T47D (cell line): ENCODE data around the gene NPFFR1.
"Not testable (repeated sequence)": the region's sequence is repeated elsewhere in the genome, so short reads cannot be mapped to it uniquely, and the experiment has no call there.

ENCODE experiments used
- DNase-seq, 2 experiments: peaks; one replicate each; pipeline versions ENCODE4 v3.0.0 to v3.0.0-alpha.2; 2011 to 2012; ENCODE audit warnings: low read depth in 1 of 2, low spot score in 1 of 2
- JUND ChIP-seq: IDR thresholded peaks from 2 replicates; pipeline ENCODE4 v1.6.1; 2012; ENCODE audit warnings: low read depth
- in situ Hi-C: cut with HindIII; loops from 2 replicates; pipeline ENCODE4 v1.10.0; 2016; ENCODE audit warnings: low sequenced_read_pairs, low pct_unique_long_range_greater_than_20kb

Gene NPFFR1

GRCh38 chr10:70255329-70256299, 28.2 kb downstream of the NPFFR1 start:
- in situ Hi-C loops: no loop called here
- no peak for TF ChIP-seq JUND
- no peak for DNase-seq

- DNase-seq: no peak
- no peak for TF ChIP-seq JUND
- in situ Hi-C loops: no loop called here
Measured at GRCh38 chr10:70254778-70255328, 29.0 kb downstream of the NPFFR1 start.

GRCh38 chr10:70253878-70254765, 29.7 kb downstream of the NPFFR1 start:
- in situ Hi-C loops: no loop called here
- no peak for DNase-seq
- no peak for TF ChIP-seq JUND

- TF ChIP-seq JUND: no peak
- in situ Hi-C loops: no loop called here
- DNase-seq: no peak
Measured at GRCh38 chr10:70250961-70251680, 32.7 kb downstream of the NPFFR1 start.

- in situ Hi-C loops: no loop called here
- no peak for DNase-seq
- TF ChIP-seq JUND: no peak
Measured at GRCh38 chr10:70247360-70247759, 36.4 kb downstream of the NPFFR1 start.

DNA sequence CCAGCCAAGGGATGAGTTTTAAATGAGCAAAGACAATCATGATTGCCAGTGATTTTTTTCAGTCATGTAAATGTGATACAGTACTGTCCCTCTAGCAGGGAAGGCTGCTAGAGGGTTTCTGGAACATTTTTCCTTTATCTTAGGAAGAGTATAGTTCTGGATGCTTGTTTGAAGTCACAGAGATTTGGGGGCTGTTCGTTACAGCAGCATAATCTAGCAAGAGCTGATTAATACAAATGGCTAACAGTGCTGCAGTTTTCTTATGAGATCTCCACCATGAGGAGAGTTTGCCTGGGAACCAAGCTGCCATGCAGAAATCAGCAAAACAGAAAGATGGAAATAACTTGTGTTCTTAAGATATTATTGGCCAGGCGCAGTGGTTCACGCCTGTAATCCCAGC, 42.7 kb downstream of the NPFFR1 start:
- DNase-seq: no peak
- no peak for TF ChIP-seq JUND
- in situ Hi-C loops: no loop called here

DNA sequence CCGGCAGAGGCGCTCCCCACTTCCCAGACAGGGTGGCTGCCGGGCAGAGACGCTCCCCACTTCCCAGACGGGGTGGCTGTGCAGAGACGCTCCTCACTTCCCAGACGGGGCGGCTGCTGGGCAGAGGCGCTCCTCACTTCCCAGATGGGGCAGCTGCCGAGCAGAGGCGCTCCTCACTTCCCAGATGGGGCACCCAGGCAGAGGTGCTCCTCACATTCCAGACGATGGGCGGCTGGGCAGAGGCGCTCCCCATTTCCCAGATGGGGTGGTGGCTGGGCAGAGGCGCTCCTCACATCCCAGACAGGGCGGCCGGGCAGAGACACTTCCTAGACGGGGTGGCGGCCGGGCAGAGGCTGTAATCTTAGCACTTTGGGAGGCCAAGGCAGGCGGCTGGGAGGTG, 43.8 kb downstream of the NPFFR1 start:
- in situ Hi-C loops, DNase-seq: not testable (repeated sequence)

DNA sequence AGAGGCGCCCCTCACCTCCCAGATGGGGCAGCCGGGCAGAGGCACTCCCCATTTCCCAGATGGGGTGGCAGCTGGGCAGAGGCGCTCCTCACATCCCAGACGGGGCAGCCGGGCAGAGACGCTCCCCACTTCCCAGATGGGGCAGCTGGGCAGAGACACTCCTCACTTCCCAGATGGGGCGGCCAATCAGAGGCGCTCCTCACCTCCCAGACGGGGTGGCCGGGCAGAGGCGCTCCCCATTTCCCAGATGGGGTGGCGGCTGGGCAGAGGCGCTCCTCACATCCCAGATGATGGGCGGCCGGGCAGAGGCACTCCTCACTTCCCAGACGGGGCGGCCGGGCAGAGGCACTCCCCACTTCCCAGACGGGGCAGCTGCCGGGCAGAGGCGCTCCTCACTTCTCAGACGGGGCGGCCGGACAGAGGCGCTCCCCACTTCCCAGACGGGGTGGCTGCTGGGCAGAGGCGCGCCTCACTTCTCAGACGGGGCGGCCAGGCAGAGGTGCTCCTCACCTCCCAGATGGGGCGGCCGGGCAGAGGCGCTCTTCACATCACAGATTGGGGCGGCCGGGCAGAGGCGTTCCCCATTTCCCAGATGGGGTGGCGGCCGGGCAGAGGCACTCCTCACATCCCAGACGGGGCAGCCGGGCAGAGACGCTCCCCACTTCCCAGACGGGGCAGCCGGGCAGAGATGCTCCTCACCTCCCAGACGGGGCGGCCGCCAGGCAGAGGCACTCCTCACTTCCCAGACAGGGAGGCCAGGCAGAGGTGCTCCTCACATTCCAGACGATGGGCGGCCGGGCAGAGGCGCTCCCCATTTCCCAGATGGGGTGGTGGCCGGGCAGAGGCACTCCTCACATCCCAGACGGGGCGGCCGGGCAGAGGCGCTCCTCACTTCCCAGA, 44.5 kb downstream of the NPFFR1 start:
- DNase-seq, in situ Hi-C loops: not testable (repeated sequence)

DNA sequence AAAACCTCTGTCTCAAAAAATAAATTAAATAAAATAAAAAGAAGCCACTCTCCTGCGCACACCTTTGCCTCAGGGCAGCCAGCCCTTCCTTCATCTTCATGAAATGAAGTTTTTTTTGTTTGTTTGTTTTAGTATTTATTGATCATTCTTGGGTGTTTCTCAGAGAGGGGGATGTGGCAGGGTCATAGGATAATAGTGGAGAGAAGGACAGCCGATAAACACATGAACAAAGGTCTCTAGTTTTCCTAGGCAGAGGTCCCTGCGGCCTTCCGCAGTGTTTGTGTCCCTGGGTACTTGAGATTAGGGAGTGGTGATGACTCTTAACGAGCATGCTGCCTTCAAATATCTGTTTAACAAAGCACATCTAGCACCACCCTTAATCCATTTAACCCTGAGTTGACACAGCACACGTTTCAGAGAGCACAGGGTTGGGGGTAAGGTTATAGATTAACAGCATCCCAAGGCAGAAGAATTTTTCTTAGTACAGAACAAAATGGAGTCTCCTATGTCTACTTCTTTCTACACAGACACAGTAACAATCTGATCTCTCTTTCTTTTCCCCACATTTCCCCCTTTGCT, 45.8 kb downstream of the NPFFR1 start:
- in situ Hi-C loops, DNase-seq: not testable (repeated sequence)

DNA sequence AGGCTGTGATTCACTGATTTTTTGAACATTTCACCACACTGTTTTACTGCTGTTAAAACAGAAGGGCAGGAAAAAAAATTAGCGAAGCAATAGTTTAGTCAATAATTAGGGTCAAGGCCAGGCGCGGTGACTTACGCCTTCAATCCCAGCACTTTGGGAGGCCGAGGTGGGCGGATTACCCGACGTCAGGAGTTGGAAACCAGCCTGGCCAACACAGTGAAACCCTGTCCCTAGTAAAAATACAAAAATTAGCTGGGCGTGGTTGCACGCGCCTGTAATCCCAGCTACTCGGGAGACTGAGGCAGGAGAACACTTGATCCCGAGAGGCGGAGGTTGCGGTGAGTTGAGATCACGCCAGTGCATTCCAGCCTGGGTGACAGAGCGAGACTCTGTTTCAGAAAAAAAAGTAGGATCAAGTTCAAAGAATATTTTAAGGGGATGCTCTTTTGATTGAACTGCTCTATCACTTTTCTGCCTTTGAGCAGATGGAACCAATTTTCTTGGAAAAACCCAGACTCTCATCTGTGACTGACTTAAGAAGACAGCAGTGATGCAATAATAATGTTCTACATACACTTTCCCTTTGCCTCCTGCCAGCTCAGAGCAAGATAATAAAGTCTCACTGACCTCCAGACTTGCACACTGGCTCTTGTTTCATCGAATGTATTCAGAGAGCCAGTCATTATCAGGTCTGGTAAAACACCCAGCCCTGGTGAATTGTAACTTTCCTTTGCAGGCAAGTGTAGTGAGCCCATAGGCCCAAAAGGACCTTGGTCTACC, 48.9 kb downstream of the NPFFR1 start:
- no peak for TF ChIP-seq JUND
- DNase-seq: no peak
- in situ Hi-C loops: no loop called here

GRCh38 chr10:70233939-70234300, 49.9 kb downstream of the NPFFR1 start:
- in situ Hi-C loops: no loop called here
- TF ChIP-seq JUND: no peak
- DNase-seq: no peak
